ENCODE measurements around the gene LYSMD1. TPM values are rescaled to one million over a fixed set of nuclear protein-coding genes. Genes with fewer than 3 reads are reported as not detected.

Gene LYSMD1
- polyA plus RNA-seq (2013, experiment 1 of 2) = 7.6 TPM
- polyA plus RNA-seq (2013, experiment 2 of 2) = 6.8 TPM

- peak within 1 kb of the TSS; percentile 74 for H3K9ac ChIP-seq (ENCODE audit: low read depth, low read length, poor library complexity)
- peak; percentile 95 for DNase-seq (ENCODE audit: low spot score)
- H4K8ac ChIP-seq (ENCODE audit: low read depth, low read length) = peak within 1 kb of the TSS; percentile 6
- H2BK120ac ChIP-seq (ENCODE audit: low read depth, low read length) = no peak within 1 kb of the TSS
- peaks cover 4% of the 10 kb centered on the region for H3K79me1 ChIP-seq (ENCODE audit: low read depth, low read length)
- H3K18ac ChIP-seq (ENCODE audit: low read length) = peak within 1 kb of the TSS; percentile 42
- peak within 1 kb of the TSS; percentile 85 to 88 for H3K4me3 ChIP-seq (ENCODE audit: low read length in 2 of 2)
- peak within 1 kb of the TSS; percentile 62 for H3K23ac ChIP-seq (ENCODE audit: low read depth, low read length, poor library complexity)
- H3K27me3 ChIP-seq (ENCODE audit: control insufficient read depth in 3 of 3, insufficient read depth in 3 of 3, low read depth in 1 of 3, low read length in 3 of 3) = no peaks in the 10 kb centered on the region
- peak within 1 kb of the TSS; percentile 93 for H2AFZ ChIP-seq (ENCODE audit: low read length)
- H3K9me3 ChIP-seq (replicated peaks in 1 of 2; ENCODE audit: control insufficient read depth in 2 of 2, insufficient read depth in 1 of 2, low read depth in 1 of 2, low read length in 2 of 2) = no peaks in the 10 kb centered on the region
- no CpG with 5 or more reads among the region's 38 CpGs for WGBS, 2 donors (ENCODE audit: extremely low coverage in 2 of 2, insufficient read length in 2 of 2, insufficient replicate concordance in 1 of 2)
- H2BK15ac ChIP-seq (ENCODE audit: low read length) = no peak within 1 kb of the TSS
- H2BK12ac ChIP-seq (ENCODE audit: low read length) = no peak within 1 kb of the TSS
- H3K4me2 ChIP-seq (ENCODE audit: insufficient read depth, low read length, poor library complexity, severe bottlenecking) = peak within 1 kb of the TSS; percentile 70
- H3K4ac ChIP-seq (ENCODE audit: low read length) = no peak within 1 kb of the TSS
- no peak within 1 kb of the TSS for H2BK5ac ChIP-seq (ENCODE audit: low read length)
- no peak within 1 kb of the TSS for H2AK5ac ChIP-seq (ENCODE audit: low read depth, low read length)
- peaks cover 23 to 49% of the 10 kb centered on the region in 2 donors for H3K36me3 ChIP-seq (replicated peaks in 1 of 2; ENCODE audit: control insufficient read depth in 2 of 2, insufficient read depth in 2 of 2, low read length in 2 of 2)
- peaks cover 7 to 9% of the 10 kb centered on the region in 2 donors for H3K4me1 ChIP-seq (ENCODE audit: control insufficient read depth in 2 of 2, insufficient read depth in 1 of 2, low read depth in 1 of 2, low read length in 2 of 2)
- H3K14ac ChIP-seq (ENCODE audit: low read length) = peak within 1 kb of the TSS; percentile 48
- peak within 1 kb of the TSS; percentile 63 for H3K27ac ChIP-seq (replicated peaks; ENCODE audit: low read length)
- no peak within 1 kb of the TSS for H4K91ac ChIP-seq (ENCODE audit: low read depth, low read length, poor library complexity)
These were observed at the start of gene LYSMD1, which contains the start of gene SCNM1 for GRCh38 chr1:151165738-151166504. Gene LYSMD1, minus strand, starts transcription at chr1:151165902. Its CDS starts 644 bp downstream, at chr1:151165258. Gene SCNM1, plus strand, starts transcription at chr1:151166144. Its CDS starts 9 bp downstream, at chr1:151166153.

GRCh38 chr1:151213560-151213959, 47.9 kb upstream of the LYSMD1 start:
- H2AFZ ChIP-seq (ENCODE audit: low read length) = no peak overlapping the region
- no peak overlapping the region for H3K4me2 ChIP-seq (ENCODE audit: insufficient read depth, low read length, poor library complexity, severe bottlenecking)
- no peak overlapping the region for H4K8ac ChIP-seq (ENCODE audit: low read depth, low read length)
- peaks cover 10 to 77% of the 10 kb centered on the region in 2 donors for H3K36me3 ChIP-seq (replicated peaks in 1 of 2; ENCODE audit: control insufficient read depth in 2 of 2, insufficient read depth in 2 of 2, low read length in 2 of 2)
- H2AK5ac ChIP-seq (ENCODE audit: low read depth, low read length) = no peak overlapping the region
- no peak overlapping the region for H2BK12ac ChIP-seq (ENCODE audit: low read length)
- no peak overlapping the region for H3K18ac ChIP-seq (ENCODE audit: low read length)
- WGBS, 2 donors (ENCODE audit: extremely low coverage in 2 of 2, insufficient read length in 2 of 2, insufficient replicate concordance in 1 of 2) = 100% methylated on average over 1 of the region's 2 CpGs; no CpG with 5 or more reads in 1 of the 2 donors
- no peak overlapping the region for H2BK5ac ChIP-seq (ENCODE audit: low read length)
- no peak overlapping the region for H3K9ac ChIP-seq (ENCODE audit: low read depth, low read length, poor library complexity)
- H3K27me3 ChIP-seq (ENCODE audit: control insufficient read depth in 3 of 3, insufficient read depth in 3 of 3, low read depth in 1 of 3, low read length in 3 of 3) = no peaks in the 10 kb centered on the region
- H2BK120ac ChIP-seq (ENCODE audit: low read depth, low read length) = no peak overlapping the region
- H3K23ac ChIP-seq (ENCODE audit: low read depth, low read length, poor library complexity) = no peak overlapping the region
- DNase-seq (ENCODE audit: low spot score) = no peak
- H3K4me3 ChIP-seq (ENCODE audit: low read length in 2 of 2) = no peak overlapping the region
- H4K91ac ChIP-seq (ENCODE audit: low read depth, low read length, poor library complexity) = no peak overlapping the region
- no peaks in the 10 kb centered on the region for H3K4me1 ChIP-seq (ENCODE audit: control insufficient read depth in 2 of 2, insufficient read depth in 1 of 2, low read depth in 1 of 2, low read length in 2 of 2)
- no peaks in the 10 kb centered on the region for H3K9me3 ChIP-seq (replicated peaks in 1 of 2; ENCODE audit: control insufficient read depth in 2 of 2, insufficient read depth in 1 of 2, low read depth in 1 of 2, low read length in 2 of 2)
- no peak overlapping the region for H2BK15ac ChIP-seq (ENCODE audit: low read length)
- H3K27ac ChIP-seq (replicated peaks; ENCODE audit: low read length) = no peak overlapping the region
- H3K14ac ChIP-seq (ENCODE audit: low read length) = no peak overlapping the region
- H3K4ac ChIP-seq (ENCODE audit: low read length) = no peak overlapping the region
- peaks cover 6% of the 10 kb centered on the region for H3K79me1 ChIP-seq (ENCODE audit: low read depth, low read length)

GRCh38 chr1:151211972-151212705, 46.4 kb upstream of the LYSMD1 start:
- H2BK120ac ChIP-seq (ENCODE audit: low read depth, low read length) = no peak overlapping the region
- H3K27me3 ChIP-seq (ENCODE audit: control insufficient read depth in 3 of 3, insufficient read depth in 3 of 3, low read depth in 1 of 3, low read length in 3 of 3) = no peaks in the 10 kb centered on the region
- H2BK15ac ChIP-seq (ENCODE audit: low read length) = no peak overlapping the region
- peaks cover 6% of the 10 kb centered on the region for H3K79me1 ChIP-seq (ENCODE audit: low read depth, low read length)
- peaks cover 14 to 77% of the 10 kb centered on the region in 2 donors for H3K36me3 ChIP-seq (replicated peaks in 1 of 2; ENCODE audit: control insufficient read depth in 2 of 2, insufficient read depth in 2 of 2, low read length in 2 of 2)
- no peak overlapping the region for H3K18ac ChIP-seq (ENCODE audit: low read length)
- H3K4me2 ChIP-seq (ENCODE audit: insufficient read depth, low read length, poor library complexity, severe bottlenecking) = no peak overlapping the region
- no peak overlapping the region for H2AK5ac ChIP-seq (ENCODE audit: low read depth, low read length)
- no peak for DNase-seq (ENCODE audit: low spot score)
- WGBS, 2 donors (ENCODE audit: extremely low coverage in 2 of 2, insufficient read length in 2 of 2, insufficient replicate concordance in 1 of 2) = no CpG with 5 or more reads among the region's 15 CpGs
- H3K4me3 ChIP-seq (ENCODE audit: low read length in 2 of 2) = no peak overlapping the region
- H3K14ac ChIP-seq (ENCODE audit: low read length) = no peak overlapping the region
- H3K4ac ChIP-seq (ENCODE audit: low read length) = no peak overlapping the region
- H3K9me3 ChIP-seq (replicated peaks in 1 of 2; ENCODE audit: control insufficient read depth in 2 of 2, insufficient read depth in 1 of 2, low read depth in 1 of 2, low read length in 2 of 2) = no peaks in the 10 kb centered on the region
- H2AFZ ChIP-seq (ENCODE audit: low read length) = no peak overlapping the region
- no peak overlapping the region for H2BK5ac ChIP-seq (ENCODE audit: low read length)
- no peak overlapping the region for H3K27ac ChIP-seq (replicated peaks; ENCODE audit: low read length)
- no peak overlapping the region for H2BK12ac ChIP-seq (ENCODE audit: low read length)
- H4K8ac ChIP-seq (ENCODE audit: low read depth, low read length) = no peak overlapping the region
- no peak overlapping the region for H3K23ac ChIP-seq (ENCODE audit: low read depth, low read length, poor library complexity)
- no peak overlapping the region for H3K9ac ChIP-seq (ENCODE audit: low read depth, low read length, poor library complexity)
- H4K91ac ChIP-seq (ENCODE audit: low read depth, low read length, poor library complexity) = no peak overlapping the region
- no peaks in the 10 kb centered on the region for H3K4me1 ChIP-seq (ENCODE audit: control insufficient read depth in 2 of 2, insufficient read depth in 1 of 2, low read depth in 1 of 2, low read length in 2 of 2)

- Histone ChIP-seq H3K4me1 (ENCODE audit: control insufficient read depth in 2 of 2, insufficient read depth in 1 of 2, low read depth in 1 of 2, low read length in 2 of 2) (no peaks in the 10 kb centered on the region), H3K9ac (ENCODE audit: low read depth, low read length, poor library complexity) (no peak overlapping the region), H3K36me3 (replicated peaks in 1 of 2; ENCODE audit: control insufficient read depth in 2 of 2, insufficient read depth in 2 of 2, low read length in 2 of 2) (peaks cover 15 to 84% of the 10 kb centered on the region in 2 donors), H3K9me3 (replicated peaks in 1 of 2; ENCODE audit: control insufficient read depth in 2 of 2, insufficient read depth in 1 of 2, low read depth in 1 of 2, low read length in 2 of 2) (no peaks in the 10 kb centered on the region), H3K4me2 (ENCODE audit: insufficient read depth, low read length, poor library complexity, severe bottlenecking) (no peak overlapping the region), H3K79me1 (ENCODE audit: low read depth, low read length) (peaks cover 6% of the 10 kb centered on the region), H2AFZ (ENCODE audit: low read length) (no peak overlapping the region), H2BK120ac (ENCODE audit: low read depth, low read length) (no peak overlapping the region), H3K27ac (replicated peaks; ENCODE audit: low read length) (no peak overlapping the region), H2BK12ac (ENCODE audit: low read length) (no peak overlapping the region), H2AK5ac (ENCODE audit: low read depth, low read length) (no peak overlapping the region), H3K23ac (ENCODE audit: low read depth, low read length, poor library complexity) (no peak overlapping the region), H3K18ac (ENCODE audit: low read length) (no peak overlapping the region), H3K4me3 (ENCODE audit: low read length in 2 of 2) (no peak overlapping the region), H3K4ac (ENCODE audit: low read length) (no peak overlapping the region), H2BK15ac (ENCODE audit: low read length) (no peak overlapping the region), H3K27me3 (ENCODE audit: control insufficient read depth in 3 of 3, insufficient read depth in 3 of 3, low read depth in 1 of 3, low read length in 3 of 3) (no peaks in the 10 kb centered on the region), H3K14ac (ENCODE audit: low read length) (no peak overlapping the region), H4K8ac (ENCODE audit: low read depth, low read length) (no peak overlapping the region), H4K91ac (ENCODE audit: low read depth, low read length, poor library complexity) (no peak overlapping the region), H2BK5ac (ENCODE audit: low read length) (no peak overlapping the region)
- WGBS, 2 donors (ENCODE audit: extremely low coverage in 2 of 2, insufficient read length in 2 of 2, insufficient replicate concordance in 1 of 2) = no CpG with 5 or more reads among the region's 1 CpG
- no peak for DNase-seq (ENCODE audit: low spot score)
These were observed 45.1 kb upstream of the LYSMD1 start for GRCh38 chr1:151210830-151211229.

All from neuronal stem cell (in vitro differentiated cells).